ENCODE data around the gene ADGRL3.

ADGRL3 gene

DNA sequence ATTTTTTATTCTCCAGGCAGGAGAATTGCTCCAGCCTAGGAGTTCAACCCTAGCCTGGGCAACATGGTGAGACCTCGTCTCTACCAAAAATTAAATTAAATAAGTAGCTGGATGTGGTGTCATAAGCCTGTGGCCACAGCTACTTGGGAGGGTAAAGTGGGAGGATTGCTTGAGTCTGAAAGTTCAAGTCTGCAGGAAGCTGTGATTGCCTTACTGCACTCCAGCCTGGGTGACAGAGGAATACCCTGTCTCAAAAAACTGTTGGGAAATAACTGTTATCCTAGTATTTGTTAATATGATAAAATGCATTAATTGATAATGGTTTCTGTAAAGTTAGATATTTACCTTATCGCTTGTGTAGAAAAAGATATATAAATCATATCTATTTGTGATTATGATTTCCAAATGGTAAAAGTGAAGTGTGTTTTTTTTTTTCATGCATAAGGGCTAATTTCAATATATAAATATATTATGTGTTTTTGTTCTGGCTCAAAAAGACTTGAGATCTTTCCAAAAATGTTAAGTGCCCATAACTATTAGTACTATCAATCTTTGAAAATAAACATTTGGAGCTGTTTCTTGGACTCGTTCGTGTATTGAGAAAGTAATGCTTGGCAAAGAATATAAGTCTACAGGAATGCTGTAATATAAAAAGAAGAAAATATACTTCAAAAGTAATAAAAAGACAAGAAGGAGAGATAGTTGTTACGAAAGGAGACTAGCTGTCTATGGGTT, 396.6 kb downstream of the ADGRL3 start:
- no peak for DNase-seq (ENCODE audit: low spot score)
- TF ChIP-seq, protein P1, sequence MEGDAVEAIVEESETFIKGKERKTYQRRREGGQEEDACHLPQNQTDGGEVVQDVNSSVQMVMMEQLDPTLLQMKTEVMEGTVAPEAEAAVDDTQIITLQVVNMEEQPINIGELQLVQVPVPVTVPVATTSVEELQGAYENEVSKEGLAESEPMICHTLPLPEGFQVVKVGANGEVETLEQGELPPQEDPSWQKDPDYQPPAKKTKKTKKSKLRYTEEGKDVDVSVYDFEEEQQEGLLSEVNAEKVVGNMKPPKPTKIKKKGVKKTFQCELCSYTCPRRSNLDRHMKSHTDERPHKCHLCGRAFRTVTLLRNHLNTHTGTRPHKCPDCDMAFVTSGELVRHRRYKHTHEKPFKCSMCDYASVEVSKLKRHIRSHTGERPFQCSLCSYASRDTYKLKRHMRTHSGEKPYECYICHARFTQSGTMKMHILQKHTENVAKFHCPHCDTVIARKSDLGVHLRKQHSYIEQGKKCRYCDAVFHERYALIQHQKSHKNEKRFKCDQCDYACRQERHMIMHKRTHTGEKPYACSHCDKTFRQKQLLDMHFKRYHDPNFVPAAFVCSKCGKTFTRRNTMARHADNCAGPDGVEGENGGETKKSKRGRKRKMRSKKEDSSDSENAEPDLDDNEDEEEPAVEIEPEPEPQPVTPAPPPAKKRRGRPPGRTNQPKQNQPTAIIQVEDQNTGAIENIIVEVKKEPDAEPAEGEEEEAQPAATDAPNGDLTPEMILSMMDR (IDR thresholded peaks at IDR 0.05; ENCODE audit: extremely low read depth, insufficient read depth, missing control alignments) = no peak
- in situ Hi-C loops (cut with MboI; ENCODE audit: low pct_unique_long_range_greater_than_20kb, low sequenced_read_pairs, unreplicated experiment) = no loop called here

GRCh38 chr4:61603086-61603485, 403.0 kb downstream of the ADGRL3 start:
- in situ Hi-C loops (cut with MboI; ENCODE audit: low pct_unique_long_range_greater_than_20kb, low sequenced_read_pairs, unreplicated experiment) = no loop called here
- no peak for DNase-seq (ENCODE audit: low spot score)
- TF ChIP-seq, protein P1 (IDR thresholded peaks at IDR 0.05; ENCODE audit: extremely low read depth, insufficient read depth, missing control alignments) = no peak

DNA sequence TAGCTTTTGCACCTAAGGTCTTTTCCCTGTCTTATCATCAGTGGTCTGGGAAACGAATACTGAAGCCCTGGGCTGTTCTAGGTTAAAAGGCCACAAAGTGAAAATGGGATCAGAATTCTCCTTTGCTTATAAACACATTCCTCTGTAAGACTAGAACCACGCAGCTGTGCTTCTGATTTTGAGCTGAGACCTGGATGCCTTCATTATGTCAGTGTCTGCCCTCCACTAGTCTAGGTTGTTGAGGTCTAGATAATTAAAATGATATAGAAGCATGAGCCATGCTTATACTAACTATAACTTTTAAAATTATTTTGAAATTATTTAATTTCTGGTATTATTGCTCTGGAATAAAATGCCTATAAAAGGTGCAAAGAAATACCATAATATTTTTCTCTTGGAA, 403.9 kb downstream of the ADGRL3 start:
- no peak for DNase-seq (ENCODE audit: low spot score)
- in situ Hi-C loops (cut with MboI; ENCODE audit: low pct_unique_long_range_greater_than_20kb, low sequenced_read_pairs, unreplicated experiment) = no loop called here
- TF ChIP-seq, protein P1 (IDR thresholded peaks at IDR 0.05; ENCODE audit: extremely low read depth, insufficient read depth, missing control alignments) = no peak

DNA sequence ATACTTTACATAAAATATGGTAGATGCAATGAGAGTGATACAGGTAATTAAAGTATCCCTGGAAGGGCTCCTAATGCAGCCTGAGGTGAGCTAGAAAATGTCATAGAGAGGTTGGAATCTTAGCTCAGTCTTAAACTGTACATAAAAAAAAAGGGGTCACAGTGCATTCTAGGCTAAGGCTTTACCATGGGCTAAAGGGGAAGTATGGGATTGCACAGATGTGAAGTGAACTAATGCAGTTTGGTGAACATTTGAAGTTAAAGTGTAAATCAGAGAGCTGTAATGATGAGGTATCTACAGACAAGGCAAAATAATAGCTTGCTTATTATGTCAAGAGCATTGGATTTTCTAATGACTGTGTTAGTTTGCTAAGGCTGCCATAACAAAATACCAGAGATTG, 405.9 kb downstream of the ADGRL3 start:
- DNase-seq (ENCODE audit: low spot score) = no peak
- TF ChIP-seq, protein P1 (IDR thresholded peaks at IDR 0.05; ENCODE audit: extremely low read depth, insufficient read depth, missing control alignments) = no peak
- in situ Hi-C loops (cut with MboI; ENCODE audit: low pct_unique_long_range_greater_than_20kb, low sequenced_read_pairs, unreplicated experiment) = no loop called here

DNA sequence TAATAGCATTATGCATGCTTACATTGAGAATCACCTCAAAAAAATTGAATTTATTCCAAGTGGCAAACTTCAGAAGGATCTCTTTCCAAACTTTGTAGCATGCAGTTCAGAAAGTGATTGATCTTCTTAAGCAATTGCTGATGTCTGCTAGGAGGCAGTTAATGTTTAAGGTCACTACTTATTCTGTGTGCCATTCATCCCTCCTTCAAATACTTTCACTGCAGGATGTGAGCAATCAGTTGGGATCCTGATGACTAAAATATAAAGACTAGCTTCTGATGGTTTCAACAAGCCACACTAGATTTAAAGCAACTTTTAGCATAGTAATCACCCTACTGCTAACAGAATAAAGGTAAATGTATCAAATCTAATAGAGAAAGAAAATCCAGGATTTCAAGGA, 414.1 kb downstream of the ADGRL3 start:
- in situ Hi-C loops (cut with MboI; ENCODE audit: low pct_unique_long_range_greater_than_20kb, low sequenced_read_pairs, unreplicated experiment) = no loop called here
- no peak for DNase-seq (ENCODE audit: low spot score)
- TF ChIP-seq, protein P1 (IDR thresholded peaks at IDR 0.05; ENCODE audit: extremely low read depth, insufficient read depth, missing control alignments) = no peak

- TF ChIP-seq, protein P1 (IDR thresholded peaks at IDR 0.05; ENCODE audit: extremely low read depth, insufficient read depth, missing control alignments) = no peak
- in situ Hi-C loops (cut with MboI; ENCODE audit: low pct_unique_long_range_greater_than_20kb, low sequenced_read_pairs, unreplicated experiment) = no loop called here
- DNase-seq (ENCODE audit: low spot score) = no peak
These were observed 419.4 kb downstream of the ADGRL3 start for GRCh38 chr4:61619528-61619927.
